Measurements from ENCODE around the gene EYA2.

Gene EYA2

DNA sequence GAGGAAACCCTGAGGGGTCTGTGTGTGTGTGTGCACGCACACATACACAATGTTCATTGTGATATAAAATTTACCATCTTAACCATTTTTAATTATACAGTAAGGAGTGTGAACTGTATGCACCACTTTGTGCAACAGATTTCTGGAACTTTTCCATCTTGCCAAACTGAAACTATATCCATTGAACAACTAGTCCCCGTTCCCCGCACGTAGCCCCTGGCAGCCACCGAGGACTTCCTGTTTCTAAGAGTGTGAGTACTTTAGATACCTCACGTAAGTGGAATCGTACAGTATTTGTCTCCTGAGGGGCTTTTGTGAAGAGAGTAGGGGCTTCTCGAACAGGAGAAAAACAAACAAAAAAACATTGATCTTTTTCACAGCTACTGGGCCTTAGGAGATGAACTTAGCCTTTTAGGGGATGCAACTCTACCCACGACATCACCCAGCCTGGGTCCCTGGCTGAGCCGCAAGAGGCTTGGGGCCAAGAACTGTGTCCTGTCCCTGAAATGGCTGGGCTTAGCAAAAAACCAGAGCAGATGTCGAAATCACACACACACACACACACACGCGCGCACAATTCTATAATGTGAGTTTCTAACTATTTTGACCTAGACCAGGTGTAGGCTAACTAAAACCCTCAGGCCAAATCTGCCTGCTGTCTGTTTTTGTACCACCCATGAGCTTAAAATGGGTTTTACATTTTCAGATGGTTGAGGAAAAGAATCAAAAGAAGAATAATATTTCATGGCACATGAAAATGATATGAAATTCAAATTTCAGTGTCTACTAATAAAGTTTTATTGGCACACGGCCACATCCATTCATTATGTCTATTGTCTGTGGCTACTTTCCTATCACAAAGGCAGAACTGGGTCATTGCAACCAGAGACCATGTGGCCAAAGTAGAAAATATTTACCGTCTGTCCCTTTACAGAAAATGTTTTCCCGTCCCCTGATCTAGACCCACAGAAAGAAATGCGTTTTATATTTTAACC, 144.2 kb downstream of the EYA2 start:
- no peak for DNase-seq (ENCODE audit: extremely low read depth, low read depth)

DNA sequence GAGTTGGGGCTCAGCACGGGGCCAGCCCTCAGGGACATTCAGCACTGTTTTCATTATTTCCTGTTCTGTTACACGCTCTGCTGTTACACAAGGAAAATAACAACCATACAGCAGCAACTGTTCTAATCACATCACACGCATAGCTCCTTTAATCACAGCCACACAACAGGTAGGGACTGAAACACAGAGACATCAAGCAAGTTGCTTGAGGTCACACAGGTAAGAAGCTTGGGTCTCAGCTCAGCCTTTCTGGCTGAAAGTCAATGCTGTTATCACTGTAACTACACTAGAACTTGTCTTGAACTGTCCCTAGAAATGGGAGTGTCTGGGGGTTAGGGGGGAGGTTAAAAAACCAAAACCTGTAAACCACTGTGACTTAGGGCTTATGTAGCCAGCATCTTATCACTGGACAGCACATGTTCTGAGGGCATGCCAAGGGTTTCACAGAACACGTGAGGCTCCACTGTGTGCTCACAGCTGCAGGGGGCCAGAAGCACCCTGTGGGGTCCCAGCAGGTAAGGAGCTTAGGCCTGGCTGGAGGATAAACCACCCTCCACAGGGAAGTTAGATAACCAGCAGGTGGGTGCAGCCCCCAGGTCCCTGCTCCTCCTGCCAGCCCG, 146.0 kb downstream of the EYA2 start:
- no peak for DNase-seq (ENCODE audit: extremely low read depth, low read depth)
- TF ChIP-seq, protein P1, sequence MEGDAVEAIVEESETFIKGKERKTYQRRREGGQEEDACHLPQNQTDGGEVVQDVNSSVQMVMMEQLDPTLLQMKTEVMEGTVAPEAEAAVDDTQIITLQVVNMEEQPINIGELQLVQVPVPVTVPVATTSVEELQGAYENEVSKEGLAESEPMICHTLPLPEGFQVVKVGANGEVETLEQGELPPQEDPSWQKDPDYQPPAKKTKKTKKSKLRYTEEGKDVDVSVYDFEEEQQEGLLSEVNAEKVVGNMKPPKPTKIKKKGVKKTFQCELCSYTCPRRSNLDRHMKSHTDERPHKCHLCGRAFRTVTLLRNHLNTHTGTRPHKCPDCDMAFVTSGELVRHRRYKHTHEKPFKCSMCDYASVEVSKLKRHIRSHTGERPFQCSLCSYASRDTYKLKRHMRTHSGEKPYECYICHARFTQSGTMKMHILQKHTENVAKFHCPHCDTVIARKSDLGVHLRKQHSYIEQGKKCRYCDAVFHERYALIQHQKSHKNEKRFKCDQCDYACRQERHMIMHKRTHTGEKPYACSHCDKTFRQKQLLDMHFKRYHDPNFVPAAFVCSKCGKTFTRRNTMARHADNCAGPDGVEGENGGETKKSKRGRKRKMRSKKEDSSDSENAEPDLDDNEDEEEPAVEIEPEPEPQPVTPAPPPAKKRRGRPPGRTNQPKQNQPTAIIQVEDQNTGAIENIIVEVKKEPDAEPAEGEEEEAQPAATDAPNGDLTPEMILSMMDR (IDR thresholded peaks at IDR 0.05; ENCODE audit: low read depth, low read length) = no peak

More for the DNA sequence above, 144.2 kb downstream of the EYA2 start:
- TF ChIP-seq, protein P1 (IDR thresholded peaks at IDR 0.05; ENCODE audit: low read depth, low read length) = no peak

DNA sequence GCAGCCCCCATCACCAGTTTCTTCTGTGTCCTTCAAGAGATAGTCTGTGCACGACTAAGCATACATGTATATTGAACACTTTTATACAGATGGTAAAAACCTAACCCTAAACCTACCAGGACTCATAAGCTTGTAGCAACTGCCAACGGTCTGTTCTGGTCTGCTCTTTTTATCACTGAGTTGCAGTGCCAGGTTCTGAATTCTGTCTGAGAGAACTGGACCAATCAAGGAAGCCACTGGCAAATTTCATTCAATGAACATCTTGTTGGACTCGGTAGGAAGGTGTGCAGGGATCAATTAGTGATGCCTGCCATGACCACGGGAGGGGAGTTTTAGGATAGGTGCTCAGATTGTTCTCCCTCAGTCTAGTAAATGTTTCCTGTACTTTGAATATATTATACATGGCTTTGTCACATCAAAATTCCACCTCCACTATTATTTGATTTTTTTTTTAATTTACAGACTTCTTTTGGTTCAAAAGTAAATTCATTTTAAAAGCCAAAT, 146.8 kb downstream of the EYA2 start:
- TF ChIP-seq, protein P1 (IDR thresholded peaks at IDR 0.05; ENCODE audit: low read depth, low read length) = no peak
- no peak for DNase-seq (ENCODE audit: extremely low read depth, low read depth)

DNA sequence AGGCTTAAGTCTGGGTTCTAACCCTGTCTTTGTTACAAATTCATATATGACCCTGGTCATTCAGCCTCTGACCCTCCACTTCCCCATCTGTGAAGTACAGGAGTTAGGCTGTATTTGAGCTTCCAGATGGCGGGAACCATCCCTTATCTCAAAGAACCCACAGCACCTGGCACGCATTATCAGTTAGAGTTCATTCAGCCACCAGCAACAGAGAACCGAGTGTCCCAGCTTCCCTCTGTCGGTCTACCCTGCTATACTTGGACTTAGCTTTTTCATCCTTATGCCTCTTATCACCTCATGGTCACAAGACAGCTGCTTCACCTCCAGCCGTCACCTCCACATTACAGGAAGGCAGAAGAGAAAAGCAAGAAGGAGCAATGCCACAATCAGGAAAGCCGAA, 147.8 kb downstream of the EYA2 start:
- TF ChIP-seq, protein P1 (IDR thresholded peaks at IDR 0.05; ENCODE audit: low read depth, low read length) = no peak
- no peak for DNase-seq (ENCODE audit: extremely low read depth, low read depth)

DNA sequence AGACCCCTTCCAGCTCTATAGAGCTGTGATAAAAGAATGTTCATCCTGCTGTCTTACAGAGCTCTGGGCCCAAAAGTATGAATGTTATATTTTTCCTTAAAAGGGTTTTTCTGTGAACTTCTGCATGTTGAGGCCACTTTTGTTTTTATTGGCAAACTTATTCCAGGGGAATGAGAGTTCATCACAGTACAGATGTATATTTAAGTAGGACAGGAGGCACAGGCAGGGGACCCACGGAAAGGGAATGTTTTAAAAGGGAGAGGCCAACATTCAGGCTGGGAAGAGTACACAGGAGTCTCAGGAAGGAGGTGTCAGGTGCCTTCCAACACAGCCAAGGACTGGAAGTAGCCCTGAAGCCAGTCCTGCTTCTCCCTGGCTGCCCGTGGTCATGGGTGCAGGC, 148.4 kb downstream of the EYA2 start:
- TF ChIP-seq, protein P1 (IDR thresholded peaks at IDR 0.05; ENCODE audit: low read depth, low read length) = no peak
- DNase-seq (ENCODE audit: extremely low read depth, low read depth) = no peak

DNA sequence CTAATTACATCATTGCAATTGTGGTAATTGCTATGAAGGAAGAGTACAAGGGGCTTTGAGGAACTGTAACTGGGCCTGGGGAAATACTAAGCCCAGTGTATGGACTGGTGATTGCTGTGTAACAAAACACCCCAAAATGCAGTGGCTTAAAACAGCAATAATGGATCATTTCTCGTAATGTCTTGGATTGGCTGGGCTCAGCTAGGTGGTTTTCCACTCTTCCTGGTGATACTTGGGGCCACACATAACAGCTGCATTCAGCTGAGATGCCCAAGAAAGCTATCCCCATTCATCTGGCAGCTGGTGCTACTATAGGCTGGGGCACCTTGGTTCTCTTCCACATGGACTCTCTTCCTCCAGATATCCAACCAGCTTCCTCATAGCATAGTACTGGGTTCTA, 150.3 kb downstream of the EYA2 start:
- TF ChIP-seq, protein P1 (IDR thresholded peaks at IDR 0.05; ENCODE audit: low read depth, low read length) = no peak
- no peak for DNase-seq (ENCODE audit: extremely low read depth, low read depth)

DNA sequence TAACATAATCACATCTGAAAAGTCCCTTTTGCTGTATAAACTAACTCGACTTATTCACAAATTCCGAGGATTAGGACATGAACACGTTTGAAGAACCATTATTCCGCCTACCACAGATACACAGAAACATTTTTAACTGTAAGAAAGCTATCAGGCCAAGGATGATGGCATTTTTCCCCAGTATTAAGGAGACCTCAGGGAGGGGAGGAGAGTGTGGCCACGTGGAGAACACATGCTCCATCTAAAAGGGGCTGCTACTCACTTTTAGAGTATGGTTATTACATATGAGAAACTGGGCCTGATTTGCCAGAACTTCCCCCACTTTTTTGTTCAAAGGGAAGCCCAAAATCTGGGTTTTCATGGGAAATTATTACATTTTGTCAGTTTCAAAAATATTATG, 153.4 kb downstream of the EYA2 start:
- no peak for DNase-seq (ENCODE audit: extremely low read depth, low read depth)
- TF ChIP-seq, protein P1 (IDR thresholded peaks at IDR 0.05; ENCODE audit: low read depth, low read length) = no peak

Measured in AG09319 (cell line).